H9 (cell line): Measurements from ENCODE around the gene ZNF69. TPM values are rescaled to one million over a fixed set of nuclear protein-coding genes. Genes with fewer than 3 reads are reported as not detected.
A peak's percentile ranks its signal among the peaks of the same experiment; 100 is the strongest.

Experiments used
- DNase-seq: peaks from one replicate; pipeline ENCODE4 v3.0.0-alpha.2; 2017
- H2AFZ ChIP-seq: one replicate; pipeline ENCODE4 v1.6.1; 2013; ENCODE audit warnings: mild to moderate bottlenecking, low read length, control low read depth, moderate library complexity
- H2AK5ac ChIP-seq: 2 replicates; pipeline ENCODE4 v1.6.1; 2013; ENCODE audit warnings: low read length, control low read depth, mixed read lengths; ENCODE audit not compliant: insufficient read length
- H2BK120ac ChIP-seq: one replicate; pipeline ENCODE4 v1.6.1; 2013; ENCODE audit warnings: low read depth, mild to moderate bottlenecking, low read length, control low read depth, inconsistent platforms; ENCODE audit not compliant: poor library complexity, severe bottlenecking
- H2BK12ac ChIP-seq: 2 replicates; pipeline ENCODE4 v1.6.1; 2013; ENCODE audit warnings: low read length, control low read depth, mixed read lengths, low read depth; ENCODE audit not compliant: insufficient read length
- H2BK15ac ChIP-seq: 2 replicates; pipeline ENCODE4 v1.6.1; 2013; ENCODE audit warnings: low read depth, low read length, control low read depth
- H2BK20ac ChIP-seq: one replicate; pipeline ENCODE4 v1.6.1; 2013; ENCODE audit warnings: low read depth, mild to moderate bottlenecking, low read length, control low read depth, inconsistent platforms; ENCODE audit not compliant: poor library complexity, severe bottlenecking
- H2BK5ac ChIP-seq: 2 replicates; pipeline ENCODE4 v1.6.1; 2013; ENCODE audit warnings: low read length, control low read depth, mixed read lengths; ENCODE audit not compliant: insufficient read length
- H3K14ac ChIP-seq: 2 replicates; pipeline ENCODE4 v1.6.1; 2013; ENCODE audit warnings: low read length, control low read depth; ENCODE audit not compliant: insufficient read depth
- H3K18ac ChIP-seq: 2 replicates; pipeline ENCODE4 v1.6.1; 2013; ENCODE audit warnings: low read depth, mild to moderate bottlenecking, mixed read lengths, low read length, control low read depth; ENCODE audit not compliant: insufficient read length
- H3K23ac ChIP-seq: 2 replicates; pipeline ENCODE4 v1.6.1; 2013; ENCODE audit warnings: low read length, control low read depth, mixed read lengths, low read depth; ENCODE audit not compliant: insufficient read length
- H3K23me2 ChIP-seq: 2 replicates; pipeline ENCODE4 v1.6.1; 2013; ENCODE audit warnings: low read depth, mild to moderate bottlenecking, mixed read lengths, low read length, control low read depth; ENCODE audit not compliant: insufficient read length, poor library complexity, severe bottlenecking
- H3K27ac ChIP-seq: 2 replicates; pipeline ENCODE4 v1.5.1; 2013; ENCODE audit warnings: low read length, control low read depth, mixed read lengths, low read depth; ENCODE audit not compliant: insufficient read length
- H3K27me3 ChIP-seq: 2 replicates; pipeline ENCODE4 v1.6.1; 2013; ENCODE audit warnings: low read length, control low read depth, inconsistent platforms; ENCODE audit not compliant: insufficient read depth
- H3K4ac ChIP-seq: 2 replicates; pipeline ENCODE4 v1.6.1; 2013; ENCODE audit warnings: low read depth, mild to moderate bottlenecking, control low read depth, inconsistent platforms, low read length, moderate library complexity
- H3K4me1 ChIP-seq: 2 replicates; pipeline ENCODE4 v1.6.1; 2013; ENCODE audit warnings: low read length, control low read depth, inconsistent platforms; ENCODE audit not compliant: insufficient read depth
- H3K4me2 ChIP-seq: 2 replicates; pipeline ENCODE4 v1.6.1; 2013; ENCODE audit warnings: low read length, control low read depth, mixed read lengths; ENCODE audit not compliant: insufficient read length, insufficient read depth
- H3K56ac ChIP-seq: 2 replicates; pipeline ENCODE4 v1.6.1; 2013; ENCODE audit warnings: low read depth, mild to moderate bottlenecking, mixed read lengths, low read length, control low read depth; ENCODE audit not compliant: insufficient read length
- H3K79me1 ChIP-seq: 2 replicates; pipeline ENCODE4 v1.6.1; 2013; ENCODE audit warnings: low read depth, mild to moderate bottlenecking, moderate library complexity, low read length, control low read depth, inconsistent platforms; ENCODE audit not compliant: insufficient read depth, poor library complexity, severe bottlenecking
- H3K79me2 ChIP-seq: 2 replicates; pipeline ENCODE4 v1.6.1; 2013; ENCODE audit warnings: low read length, control low read depth, inconsistent platforms; ENCODE audit not compliant: insufficient read depth
- H3K9ac ChIP-seq: 2 replicates; pipeline ENCODE4 v1.6.1; 2013; ENCODE audit warnings: low read length, control low read depth, mixed read lengths; ENCODE audit not compliant: insufficient read length; ENCODE audit errors: extremely low read depth
- H3K9me3 ChIP-seq: one replicate; pipeline ENCODE4 v1.6.1; 2013; ENCODE audit warnings: low read depth, low read length, inconsistent platforms; ENCODE audit not compliant: control insufficient read depth
- H3T11ph ChIP-seq: one replicate; pipeline ENCODE4 v1.6.1; 2013; ENCODE audit warnings: mild to moderate bottlenecking, low read length, control low read depth, inconsistent platforms
- H4K20me1 ChIP-seq: one replicate; pipeline ENCODE4 v1.6.1; 2013; ENCODE audit not compliant: control insufficient read depth, insufficient read length, insufficient read depth
- H4K5ac ChIP-seq: 2 replicates; pipeline ENCODE4 v1.6.1; 2013; ENCODE audit warnings: low read depth, mild to moderate bottlenecking, mixed read lengths, low read length, control low read depth; ENCODE audit not compliant: insufficient read length
- H4K8ac ChIP-seq: replicated peaks from 2 replicates; pipeline ENCODE4 v1.6.1; 2013; ENCODE audit warnings: low read length, control low read depth, mixed read lengths, low read depth; ENCODE audit not compliant: insufficient read length
- H4K91ac ChIP-seq: 2 replicates; pipeline ENCODE4 v1.6.1; 2013; ENCODE audit warnings: low read depth, mild to moderate bottlenecking, moderate library complexity, mixed read lengths, low read length, control low read depth; ENCODE audit not compliant: insufficient read length
- H3K27ac Mint-ChIP-seq, 3 experiments: 2 replicates in 2 of 3; 3 replicates in 1 of 3; pipeline ENCODE4 v1.8.0; 2020 to 2021; ENCODE audit warnings: mixed read lengths in 3 of 3, mild to moderate bottlenecking in 1 of 3, moderate library complexity in 1 of 3
- H3K27me3 Mint-ChIP-seq: 2 replicates; pipeline ENCODE4 v1.8.0; 2021; ENCODE audit warnings: low read depth, mild to moderate bottlenecking, moderate library complexity, mixed read lengths
- H3K36me3 Mint-ChIP-seq, 3 experiments: 2 replicates in 2 of 3; 3 replicates in 1 of 3; pipeline ENCODE4 v1.8.0; 2020 to 2021; ENCODE audit warnings: low read depth in 3 of 3, mixed read lengths in 3 of 3; ENCODE audit not compliant: insufficient read depth in 1 of 3
- H3K4me1 Mint-ChIP-seq, 2 experiments: 2 replicates each; pipeline ENCODE4 v1.8.0; 2020; ENCODE audit warnings: mixed read lengths in 2 of 2
- H3K4me3 Mint-ChIP-seq, 2 experiments: 2 replicates in 1 of 2; 3 replicates in 1 of 2; pipeline ENCODE4 v1.8.0; 2020 to 2021; ENCODE audit warnings: mild to moderate bottlenecking in 2 of 2, mixed read lengths in 2 of 2, moderate library complexity in 1 of 2
- H3K9me3 Mint-ChIP-seq, 2 experiments: 2 replicates in 1 of 2; 3 replicates in 1 of 2; pipeline ENCODE4 v1.8.0; 2020; ENCODE audit warnings: mild to moderate bottlenecking in 2 of 2, mixed read lengths in 2 of 2, moderate library complexity in 1 of 2
- CTCF ChIP-seq: fragments of 200-600 bp; sonication (generic); conservative IDR thresholded peaks from 3 replicates; pipeline ENCODE4 v1.8.0; 2021; ENCODE audit warnings: antibody characterized with exemption, mild to moderate bottlenecking
- WGBS: extraction: QIAGEN DNeasy Blood & Tissue Kit; methylation state at CpG from one replicate; pipeline ENCODE4 v1.1.7; 2013; ENCODE audit warnings: missing lambda C conversion rate, low lambda C conversion rate, mixed read lengths; ENCODE audit not compliant: insufficient read length; ENCODE audit errors: extremely low coverage; 5-methylcytosine and 5-hydroxymethylcytosine counted together
- long read RNA-seq: library from polyadenylated mRNA; unstranded; transcript quantifications from one replicate; pipeline ENCODE4 v2.0.0, GENCODE V29; 2020
- total RNA-seq: library from RNA; stranded (reverse); gene quantifications from 2 replicates; pipeline ENCODE4 v1.2.1, GENCODE V29; 2021

ZNF69 gene
- 25.4 and 27.3 TPM in 2 replicates for total RNA-seq
- long read RNA-seq, transcript ZNF69-202 (4 exons, 2,010 nt) = major isoform, 131 of 215 reads
- long read RNA-seq, transcript ZNF69-203 (4 exons, 569 nt) = minor isoform, 60 of 215 reads
- long read RNA-seq, partial matches to known transcripts = 0 of 215 reads
- long read RNA-seq, other reads (novel, unspliced or antisense) = 24 of 215 reads

- TF ChIP-seq CTCF = peak; percentile 30; the same call in 1 of the 3 replicates
- Histone ChIP-seq H3K4ac (peak within 1 kb of the TSS; percentile 1; the same call in 1 of the 2 replicates), H3K27ac (peak within 1 kb of the TSS; percentile 53), H3K56ac (no peak within 1 kb of the TSS), H3K9ac (peak within 1 kb of the TSS; percentile 27), H3K18ac (peak within 1 kb of the TSS; percentile 85), H2BK5ac (peak within 1 kb of the TSS; percentile 65), H2BK20ac (no peak within 1 kb of the TSS), H3K23me2 (peaks cover 8% of the 10 kb centered on the region), H2BK12ac (peak within 1 kb of the TSS; percentile 79), H2AFZ (peak within 1 kb of the TSS; percentile 75), H2BK120ac (no peak within 1 kb of the TSS), H3K9me3 (no peaks in the 10 kb centered on the region), H3K4me1 (peaks cover 6% of the 10 kb centered on the region; the same call in 1 of the 2 replicates), H4K20me1 (no peaks in the 10 kb centered on the region), H4K5ac (no peak within 1 kb of the TSS), H3K79me1 (no peaks in the 10 kb centered on the region), H4K8ac (no peak within 1 kb of the TSS), H4K91ac (no peak within 1 kb of the TSS), H3K23ac (no peak within 1 kb of the TSS), H3K4me2 (peak within 1 kb of the TSS; percentile 61), H2BK15ac (no peak within 1 kb of the TSS), H2AK5ac (no peak within 1 kb of the TSS), H3T11ph (no peak within 1 kb of the TSS), H3K27me3 (no peaks in the 10 kb centered on the region), H3K14ac (peak within 1 kb of the TSS; percentile 88), H3K79me2 (0 out of 2 replicates have a peak, but pooled peaks cover 2% of the 10 kb centered on the region)
- Mint-ChIP-seq H3K4me3 (peak within 1 kb of the TSS; percentile 86 to 95), H3K27me3 (peaks cover 2% of the 10 kb centered on the region; the same call in 1 of the 2 replicates), H3K27ac (peak within 1 kb of the TSS; percentile 95 to 98 (median 97)), H3K36me3 (peaks cover 19 to 47% (median 27%) of the 10 kb centered on the region in 3 experiments), H3K4me1 (peaks cover 36% of the 10 kb centered on the region in 2 experiments), H3K9me3 (peaks cover 22 to 41% of the 10 kb centered on the region in 2 experiments)
- WGBS = no CpG with 5 or more reads among the region's 56 CpGs
- peak; percentile 97 for DNase-seq
Observed at GRCh38 chr19:11887611-11888531, at the start of gene ZNF69. Gene ZNF69, plus strand, starts transcription at chr19:11887782. Its CDS starts 142 bp downstream, at chr19:11887924.
